Ishikawa (cell line): ENCODE results near the gene DMWD.

Source experiments
- MAX ChIP-seq: IDR thresholded peaks from 2 replicates; pipeline ENCODE4 v1.6.1; 2012
- NFIC ChIP-seq: IDR thresholded peaks from 2 replicates; pipeline ENCODE4 v1.6.1; 2012
- TAF1 ChIP-seq: IDR thresholded peaks from 2 replicates; pipeline ENCODE4 v1.6.1; 2012; ENCODE audit warnings: low read depth, mild to moderate bottlenecking
- TCF12 ChIP-seq: IDR thresholded peaks from 2 replicates; pipeline ENCODE4 v1.6.1; 2012; ENCODE audit warnings: low read depth
- YY1 ChIP-seq: IDR thresholded peaks from 2 replicates; pipeline ENCODE4 v1.6.1; 2012; ENCODE audit warnings: low read depth
- ZBTB7A ChIP-seq: IDR thresholded peaks from 2 replicates; pipeline ENCODE4 v1.6.1; 2012; ENCODE audit warnings: low read depth
- TF ChIP-seq, protein P1 (sequence below): IDR thresholded peaks from 2 replicates; pipeline ENCODE4 v1.6.1; 2012; ENCODE audit warnings: low read depth, mild to moderate bottlenecking

GRCh38 chr19:45828945-45829344 is 36.3 kb upstream of the DMWD start:
- TF ChIP-seq, protein P1, sequence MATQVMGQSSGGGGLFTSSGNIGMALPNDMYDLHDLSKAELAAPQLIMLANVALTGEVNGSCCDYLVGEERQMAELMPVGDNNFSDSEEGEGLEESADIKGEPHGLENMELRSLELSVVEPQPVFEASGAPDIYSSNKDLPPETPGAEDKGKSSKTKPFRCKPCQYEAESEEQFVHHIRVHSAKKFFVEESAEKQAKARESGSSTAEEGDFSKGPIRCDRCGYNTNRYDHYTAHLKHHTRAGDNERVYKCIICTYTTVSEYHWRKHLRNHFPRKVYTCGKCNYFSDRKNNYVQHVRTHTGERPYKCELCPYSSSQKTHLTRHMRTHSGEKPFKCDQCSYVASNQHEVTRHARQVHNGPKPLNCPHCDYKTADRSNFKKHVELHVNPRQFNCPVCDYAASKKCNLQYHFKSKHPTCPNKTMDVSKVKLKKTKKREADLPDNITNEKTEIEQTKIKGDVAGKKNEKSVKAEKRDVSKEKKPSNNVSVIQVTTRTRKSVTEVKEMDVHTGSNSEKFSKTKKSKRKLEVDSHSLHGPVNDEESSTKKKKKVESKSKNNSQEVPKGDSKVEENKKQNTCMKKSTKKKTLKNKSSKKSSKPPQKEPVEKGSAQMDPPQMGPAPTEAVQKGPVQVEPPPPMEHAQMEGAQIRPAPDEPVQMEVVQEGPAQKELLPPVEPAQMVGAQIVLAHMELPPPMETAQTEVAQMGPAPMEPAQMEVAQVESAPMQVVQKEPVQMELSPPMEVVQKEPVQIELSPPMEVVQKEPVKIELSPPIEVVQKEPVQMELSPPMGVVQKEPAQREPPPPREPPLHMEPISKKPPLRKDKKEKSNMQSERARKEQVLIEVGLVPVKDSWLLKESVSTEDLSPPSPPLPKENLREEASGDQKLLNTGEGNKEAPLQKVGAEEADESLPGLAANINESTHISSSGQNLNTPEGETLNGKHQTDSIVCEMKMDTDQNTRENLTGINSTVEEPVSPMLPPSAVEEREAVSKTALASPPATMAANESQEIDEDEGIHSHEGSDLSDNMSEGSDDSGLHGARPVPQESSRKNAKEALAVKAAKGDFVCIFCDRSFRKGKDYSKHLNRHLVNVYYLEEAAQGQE: no peak
- TF ChIP-seq NFIC (no peak), TCF12 (no peak), MAX (no peak), YY1 (no peak), ZBTB7A (no peak), TAF1 (no peak)
